SJSA1 (cell line): ENCODE results near the gene THSD7B. TPM values are rescaled to one million over a fixed set of nuclear protein-coding genes. Genes with fewer than 3 reads are reported as not detected.

Experiments used
- DNase-seq, 2 experiments: peaks; one replicate each; pipeline ENCODE4 v3.0.0-alpha.2; 2015 to 2020; ENCODE audit warnings: low spot score in 2 of 2, low read depth in 1 of 2
- H3K27ac ChIP-seq: fragments of 250-450 bp; sonication (Bioruptor Pico); 2 replicates; pipeline ENCODE4 v1.5.1; 2020; ENCODE audit warnings: mild to moderate bottlenecking, moderate library complexity
- H3K27me3 ChIP-seq: fragments of 250-450 bp; sonication (Bioruptor Pico); replicated peaks from 2 replicates; pipeline ENCODE4 v1.5.1; 2020; ENCODE audit warnings: mild to moderate bottlenecking, moderate library complexity
- H3K36me3 ChIP-seq: fragments of 250-450 bp; sonication (Bioruptor Pico); 2 replicates; pipeline ENCODE4 v1.5.1; 2020; ENCODE audit warnings: mild to moderate bottlenecking
- H3K4me1 ChIP-seq: fragments of 250-450 bp; sonication (Bioruptor Pico); replicated peaks from 2 replicates; pipeline ENCODE4 v1.6.1; 2021; ENCODE audit warnings: mild to moderate bottlenecking
- H3K4me3 ChIP-seq: fragments of 250-450 bp; sonication (Bioruptor Pico); 2 replicates; pipeline ENCODE4 v1.5.1; 2020; ENCODE audit warnings: mild to moderate bottlenecking
- H3K9me3 ChIP-seq: fragments of 250-450 bp; sonication (Bioruptor Pico); replicated peaks from 2 replicates; pipeline ENCODE4 v1.5.1; 2020; ENCODE audit warnings: mild to moderate bottlenecking
- total RNA-seq: library from RNA; depleted of rRNA; stranded (reverse); fragments of >200 nt; shearing (Covaris generic); gene quantifications from 2 replicates; pipeline ENCODE4 v1.2.3, GENCODE V29; 2014

The THSD7B gene
- total RNA-seq, 1 experiment from 2014 or later: 0.16 TPM

DNA sequence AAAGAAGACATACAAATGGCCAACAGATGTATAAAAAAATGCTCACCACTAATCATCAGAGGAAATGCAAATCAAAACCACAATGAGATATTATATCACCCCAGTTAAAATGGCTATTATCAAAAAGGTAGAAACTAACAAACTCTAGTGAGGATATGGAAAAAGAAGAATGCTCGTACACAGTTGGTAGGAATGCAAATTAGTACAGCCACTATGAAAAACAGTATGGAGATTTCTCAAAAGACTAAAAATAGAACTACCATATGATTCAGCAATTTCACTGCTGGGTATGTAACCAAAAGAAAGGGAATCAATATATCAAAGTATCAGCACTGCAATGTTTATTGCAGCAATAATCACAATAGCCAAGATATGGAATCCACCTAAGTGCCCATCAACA, 679.6 kb downstream of the THSD7B start:
- no peaks in the 10 kb centered on the region for H3K9me3 ChIP-seq
- no peak overlapping the region for H3K4me3 ChIP-seq
- H3K36me3 ChIP-seq: no peaks in the 10 kb centered on the region
- DNase-seq: no peak
- H3K27me3 ChIP-seq: no peaks in the 10 kb centered on the region
- no peak overlapping the region for H3K27ac ChIP-seq
- no peaks in the 10 kb centered on the region for H3K4me1 ChIP-seq

DNA sequence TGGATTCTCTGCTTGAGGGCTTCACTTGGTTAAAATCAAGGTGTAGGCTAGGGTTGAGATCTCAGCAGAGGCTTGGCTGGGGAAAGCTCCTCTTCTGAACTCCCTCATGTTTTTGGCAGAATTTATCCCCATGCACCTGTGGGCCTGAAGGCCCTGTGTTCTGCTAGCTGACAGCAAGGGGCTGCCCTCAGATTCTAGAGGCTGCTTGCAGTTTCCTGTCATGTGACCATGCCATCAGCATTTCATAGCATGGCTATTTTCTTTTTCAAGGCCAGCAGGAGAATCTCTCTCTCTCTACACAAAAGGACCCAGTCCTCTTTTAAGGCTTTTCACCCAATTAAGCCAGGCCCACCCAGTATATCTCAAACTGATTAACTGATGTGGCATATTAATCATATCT, 684.1 kb downstream of the THSD7B start:
- DNase-seq: no peak
- no peaks in the 10 kb centered on the region for H3K9me3 ChIP-seq
- no peaks in the 10 kb centered on the region for H3K27me3 ChIP-seq
- H3K4me1 ChIP-seq: no peaks in the 10 kb centered on the region
- H3K4me3 ChIP-seq: no peak overlapping the region
- no peak overlapping the region for H3K27ac ChIP-seq
- H3K36me3 ChIP-seq: no peaks in the 10 kb centered on the region

DNA sequence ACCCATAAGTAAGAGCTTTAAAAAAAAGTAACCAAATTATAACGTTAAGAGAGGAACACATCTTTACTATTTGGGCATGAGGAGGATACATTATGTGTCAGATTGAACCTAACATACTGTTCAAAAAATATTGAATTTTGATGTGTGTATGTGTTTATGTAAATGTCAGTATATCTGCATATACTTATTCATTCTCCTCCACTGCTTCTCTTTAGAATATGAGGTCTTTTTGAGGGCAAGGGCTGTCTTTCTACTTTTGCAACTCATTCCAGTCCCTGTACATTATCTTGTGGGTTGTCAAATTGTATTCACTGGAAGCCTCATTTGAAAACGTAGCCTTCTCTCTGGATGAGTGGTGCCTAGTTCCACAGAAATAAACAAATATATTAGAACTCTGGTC, 689.5 kb downstream of the THSD7B start:
- Histone ChIP-seq H3K4me1 (no peaks in the 10 kb centered on the region), H3K36me3 (no peaks in the 10 kb centered on the region), H3K9me3 (no peaks in the 10 kb centered on the region), H3K4me3 (no peak overlapping the region), H3K27ac (no peak overlapping the region), H3K27me3 (no peaks in the 10 kb centered on the region)
- DNase-seq: no peak

DNA sequence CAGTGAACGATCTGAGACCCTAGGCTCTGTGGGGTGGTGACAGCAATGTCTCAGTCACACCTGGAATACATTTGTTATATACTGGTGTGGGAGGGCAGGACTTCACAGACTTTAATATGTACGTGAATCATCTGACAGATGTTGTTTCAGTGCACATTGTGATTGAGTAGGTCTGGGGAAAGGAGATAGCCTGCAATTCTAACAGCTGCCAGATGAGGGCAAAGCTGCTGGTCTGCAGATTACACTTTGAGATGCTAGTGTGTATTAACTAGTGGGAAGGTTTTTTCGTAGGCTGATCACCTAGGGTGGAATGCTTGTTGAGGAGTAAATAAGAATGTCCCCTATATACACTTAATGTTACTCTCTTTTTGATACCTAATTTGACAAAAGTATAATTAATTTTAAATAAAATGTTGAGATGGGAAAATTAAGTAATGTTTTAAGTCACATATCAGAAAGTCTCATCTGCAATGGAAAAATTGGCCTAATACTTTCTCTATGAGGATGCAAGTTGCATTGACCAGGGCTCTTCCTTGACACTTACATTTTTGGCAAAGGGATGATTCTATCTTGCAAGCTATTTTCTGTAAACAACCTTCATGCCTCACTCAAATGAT, 702.0 kb downstream of the THSD7B start:
- Histone ChIP-seq H3K4me3 (no peak overlapping the region), H3K27me3 (no peaks in the 10 kb centered on the region), H3K9me3 (no peaks in the 10 kb centered on the region), H3K36me3 (no peaks in the 10 kb centered on the region), H3K27ac (no peak overlapping the region), H3K4me1 (no peaks in the 10 kb centered on the region)
- DNase-seq: peak in 1 of 2 experiments; percentile 12

DNA sequence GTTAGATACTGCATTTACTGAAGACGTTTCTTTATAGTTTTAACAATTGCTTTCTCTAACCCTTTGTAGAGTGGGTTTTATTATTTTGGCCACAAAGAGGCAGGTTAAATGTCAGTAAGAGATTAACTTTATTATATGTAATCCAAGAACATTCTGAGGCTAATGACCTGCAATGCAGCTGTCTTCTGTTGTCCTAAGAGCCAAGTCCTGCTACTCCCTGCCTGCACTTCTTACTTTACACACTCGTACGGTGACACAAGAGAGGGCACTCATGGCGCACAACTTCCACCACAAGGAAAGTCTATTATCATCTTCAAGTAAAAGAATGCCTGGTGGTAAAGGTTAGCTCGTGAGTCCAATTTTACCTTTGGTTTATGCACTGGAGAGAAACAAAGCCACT, 727.9 kb downstream of the THSD7B start:
- Histone ChIP-seq H3K9me3 (no peaks in the 10 kb centered on the region), H3K27me3 (no peaks in the 10 kb centered on the region), H3K27ac (no peak overlapping the region), H3K4me3 (no peak overlapping the region), H3K36me3 (no peaks in the 10 kb centered on the region), H3K4me1 (no peaks in the 10 kb centered on the region)
- no peak for DNase-seq

DNA sequence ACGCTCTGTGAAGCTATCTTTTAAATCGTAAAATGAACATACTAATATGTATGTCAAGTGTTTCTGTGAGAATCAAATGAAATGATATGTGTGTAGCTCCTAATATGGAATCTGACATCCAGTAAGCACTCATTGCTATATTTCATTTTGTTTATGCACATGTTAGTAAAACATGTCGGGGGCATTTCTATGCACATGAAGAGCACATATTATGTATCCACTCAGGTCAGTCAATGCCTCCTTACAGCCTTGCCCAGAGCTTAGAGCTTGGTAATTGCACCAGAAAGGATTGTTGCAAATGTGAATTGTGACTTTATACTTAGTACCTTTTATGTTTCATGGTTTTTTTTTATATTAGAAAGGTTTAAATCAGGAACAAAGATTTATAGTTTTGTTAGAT, 735.3 kb downstream of the THSD7B start:
- Histone ChIP-seq H3K9me3 (no peaks in the 10 kb centered on the region), H3K27me3 (no peaks in the 10 kb centered on the region), H3K36me3 (no peaks in the 10 kb centered on the region), H3K4me3 (no peak overlapping the region), H3K27ac (no peak overlapping the region), H3K4me1 (no peaks in the 10 kb centered on the region)
- DNase-seq: no peak

DNA sequence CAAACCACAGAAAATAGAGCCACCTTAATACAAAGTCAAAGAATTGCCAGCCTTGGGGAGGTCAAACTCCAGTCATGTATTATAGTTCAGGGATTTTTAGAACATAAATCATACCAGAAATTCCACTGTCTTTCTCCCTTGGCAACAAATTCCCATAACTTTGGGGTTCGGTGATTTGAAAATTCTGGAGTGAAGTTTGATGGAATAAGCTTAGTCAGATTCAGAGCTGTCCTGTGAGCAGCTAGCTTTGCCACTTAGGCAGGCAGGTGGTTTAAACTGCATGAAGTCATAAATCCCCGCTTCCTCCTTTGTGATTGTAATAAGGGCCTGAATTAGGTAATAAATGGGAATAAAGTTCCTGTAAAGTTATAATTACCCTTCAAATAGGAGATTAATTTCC, 741.9 kb downstream of the THSD7B start:
- no peak for DNase-seq
- Histone ChIP-seq H3K4me3 (no peak overlapping the region), H3K4me1 (no peaks in the 10 kb centered on the region), H3K27me3 (no peaks in the 10 kb centered on the region), H3K27ac (no peak overlapping the region), H3K36me3 (no peaks in the 10 kb centered on the region), H3K9me3 (no peaks in the 10 kb centered on the region)

DNA sequence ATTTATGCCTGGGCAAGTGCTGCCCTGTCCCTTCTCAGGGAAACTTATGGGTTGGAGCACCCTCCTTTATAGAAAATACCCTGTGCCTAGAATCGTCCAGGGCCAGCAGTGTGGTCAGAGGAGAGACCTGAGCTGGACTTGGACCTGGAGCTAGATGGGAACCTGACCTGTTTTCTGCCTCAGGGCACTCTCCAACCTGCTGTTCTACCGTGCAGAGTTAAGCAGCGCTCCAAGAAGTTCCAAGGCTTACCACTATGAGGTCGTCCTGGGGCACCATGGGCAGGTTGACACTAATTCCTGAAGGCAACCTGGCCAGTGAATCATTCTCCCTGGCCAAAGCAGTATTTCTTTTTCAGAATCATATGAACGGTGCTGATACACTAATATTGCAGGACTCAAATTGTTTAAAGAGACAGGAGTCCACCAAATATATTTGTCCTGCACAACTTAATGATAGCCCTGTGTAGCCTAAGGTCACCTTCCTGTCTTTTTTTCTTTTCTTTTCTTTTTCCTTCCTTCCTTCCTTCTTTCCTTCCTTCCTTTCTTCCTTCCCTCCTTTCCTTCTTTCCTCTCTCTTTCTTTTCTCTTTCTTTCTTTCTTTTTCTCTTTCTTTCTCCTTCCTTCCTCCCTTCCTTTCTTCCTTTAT, 743.5 kb downstream of the THSD7B start:
- H3K4me3 ChIP-seq: no peak overlapping the region
- H3K36me3 ChIP-seq: no peaks in the 10 kb centered on the region
- no peaks in the 10 kb centered on the region for H3K4me1 ChIP-seq
- no peak overlapping the region for H3K27ac ChIP-seq
- no peaks in the 10 kb centered on the region for H3K27me3 ChIP-seq
- DNase-seq: no peak
- H3K9me3 ChIP-seq: no peaks in the 10 kb centered on the region

DNA sequence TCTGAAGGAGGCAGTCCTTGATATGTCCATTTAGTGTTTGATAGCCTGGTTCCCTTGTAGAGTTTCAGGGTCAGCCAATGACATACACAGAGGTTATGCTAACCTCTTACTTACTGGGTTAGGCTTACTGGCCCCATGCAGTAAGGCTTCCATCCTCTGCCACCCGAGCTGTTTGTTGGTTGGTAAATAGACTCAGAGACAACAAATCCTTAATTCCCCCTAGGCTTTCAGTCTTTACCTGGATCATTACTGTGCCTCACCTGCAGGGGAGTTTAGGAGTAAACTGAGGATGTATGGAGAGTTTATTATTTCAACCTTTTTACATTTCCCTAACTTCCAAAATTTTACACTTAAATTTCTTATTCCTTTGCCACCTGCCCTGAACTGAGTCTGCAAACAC, 746.2 kb downstream of the THSD7B start:
- H3K4me3 ChIP-seq: no peak overlapping the region
- DNase-seq: no peak
- no peaks in the 10 kb centered on the region for H3K27me3 ChIP-seq
- H3K27ac ChIP-seq: no peak overlapping the region
- no peaks in the 10 kb centered on the region for H3K36me3 ChIP-seq
- no peaks in the 10 kb centered on the region for H3K4me1 ChIP-seq
- H3K9me3 ChIP-seq: no peaks in the 10 kb centered on the region

DNA sequence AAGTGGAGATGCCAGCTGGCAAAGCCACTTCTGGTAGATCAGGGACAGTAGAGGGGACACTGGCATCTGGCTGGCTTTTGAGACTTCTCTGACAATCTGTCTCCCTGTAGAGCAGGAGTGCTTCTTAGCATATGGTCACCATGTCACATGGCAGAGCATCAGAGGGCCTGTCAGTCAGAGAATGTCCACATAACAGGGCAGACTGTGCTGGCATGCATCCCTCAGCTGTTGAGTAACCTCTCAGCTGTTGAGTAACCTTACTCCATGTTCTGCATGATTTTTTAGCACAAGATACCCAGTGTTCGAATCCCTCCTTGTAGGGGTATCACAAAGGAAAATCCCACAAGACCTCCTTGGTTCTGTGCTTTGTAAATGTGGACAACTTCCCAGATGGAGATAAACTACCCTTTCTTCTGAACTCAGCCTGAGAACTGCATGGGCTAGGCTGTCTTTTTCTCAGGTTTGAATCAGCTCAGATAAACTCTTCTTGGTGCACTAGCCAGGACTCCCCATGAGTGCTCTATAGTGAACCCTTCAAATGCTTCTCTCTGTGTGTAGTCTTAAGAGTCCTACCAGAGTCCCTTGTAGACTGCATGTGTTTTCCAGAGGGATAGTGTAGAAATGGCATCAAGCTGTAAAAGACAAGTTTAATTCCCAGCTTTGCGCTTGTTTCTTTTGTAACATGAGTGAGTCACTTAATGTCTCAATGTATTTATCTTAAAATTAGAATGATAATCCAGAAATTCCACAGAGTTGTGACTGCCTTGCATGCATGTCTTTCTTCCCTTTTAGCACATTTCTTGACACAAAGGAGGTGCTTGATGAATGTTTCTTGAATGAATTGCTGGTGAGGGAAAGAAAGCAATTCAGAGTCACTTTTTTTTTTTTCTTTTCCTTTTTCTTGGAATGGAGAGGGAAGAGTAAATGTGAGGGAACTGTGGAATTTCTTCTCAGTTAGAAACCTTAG, 756.6 kb downstream of the THSD7B start:
- Histone ChIP-seq H3K36me3 (no peaks in the 10 kb centered on the region), H3K27ac (no peak overlapping the region), H3K27me3 (no peaks in the 10 kb centered on the region), H3K4me1 (no peaks in the 10 kb centered on the region), H3K4me3 (no peak overlapping the region), H3K9me3 (no peaks in the 10 kb centered on the region)
- DNase-seq: no peak

DNA sequence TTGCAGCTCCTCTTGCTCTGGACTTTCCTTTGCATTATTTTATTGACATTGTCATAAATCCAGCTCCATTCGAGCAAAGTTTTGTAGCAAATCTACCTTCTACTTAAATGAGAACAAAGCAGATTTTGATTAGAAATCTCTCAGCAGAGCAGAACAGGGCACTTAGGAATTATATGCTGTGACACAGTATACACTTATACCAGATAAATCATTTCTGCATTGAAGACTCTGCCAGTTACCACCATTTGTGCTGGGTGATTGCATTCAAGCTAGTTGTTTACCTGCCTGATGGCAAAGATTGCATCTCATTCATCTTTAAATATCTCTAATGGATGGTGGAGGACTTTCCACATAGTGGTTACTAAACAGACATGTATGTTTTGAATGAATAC, 757.3 kb downstream of the THSD7B start:
- Histone ChIP-seq H3K9me3 (no peaks in the 10 kb centered on the region), H3K27me3 (no peaks in the 10 kb centered on the region), H3K4me3 (no peak overlapping the region), H3K4me1 (no peaks in the 10 kb centered on the region), H3K27ac (no peak overlapping the region), H3K36me3 (no peaks in the 10 kb centered on the region)
- no peak for DNase-seq

DNA sequence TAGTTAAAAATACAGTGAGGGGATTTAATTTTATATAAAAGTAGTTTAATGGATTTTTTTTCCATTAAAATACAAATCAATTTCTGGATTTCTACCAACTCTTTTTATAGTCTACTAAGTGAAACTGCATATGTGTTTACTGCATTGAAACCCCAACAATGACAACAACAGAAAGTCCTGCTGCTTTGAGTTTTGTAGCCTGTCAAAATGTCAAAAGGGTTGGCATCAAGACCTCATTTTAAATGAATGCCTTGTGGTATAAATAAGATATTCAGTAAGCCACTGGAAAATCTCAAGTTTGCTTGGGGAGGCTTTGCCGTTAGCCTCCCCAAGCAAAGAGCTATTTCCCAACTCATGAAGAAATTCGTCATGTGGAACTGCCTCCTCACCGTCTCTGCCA, 758.6 kb downstream of the THSD7B start:
- Histone ChIP-seq H3K9me3 (no peaks in the 10 kb centered on the region), H3K4me1 (no peaks in the 10 kb centered on the region), H3K36me3 (no peaks in the 10 kb centered on the region), H3K27ac (no peak overlapping the region), H3K4me3 (no peak overlapping the region), H3K27me3 (no peaks in the 10 kb centered on the region)
- DNase-seq: no peak

DNA sequence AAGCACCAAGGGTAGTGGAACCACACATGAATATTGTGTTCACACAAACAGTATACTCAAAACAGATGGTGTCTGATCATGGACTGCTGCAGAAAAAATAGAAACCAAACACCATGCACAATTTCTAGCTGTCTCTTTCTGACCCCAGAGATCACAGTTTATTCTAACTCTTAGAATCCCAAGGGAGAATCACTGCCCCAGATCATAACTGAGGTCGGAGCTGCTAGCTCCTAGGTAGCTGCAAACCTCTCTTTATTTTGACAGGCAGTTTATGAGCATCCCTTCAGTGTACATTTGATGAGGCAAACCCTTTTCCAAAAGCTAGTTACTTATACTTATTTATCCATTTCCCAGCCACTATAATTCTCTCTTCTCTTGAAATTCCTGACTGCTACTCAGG, 759.8 kb downstream of the THSD7B start:
- Histone ChIP-seq H3K9me3 (no peaks in the 10 kb centered on the region), H3K4me1 (no peaks in the 10 kb centered on the region)

DNA sequence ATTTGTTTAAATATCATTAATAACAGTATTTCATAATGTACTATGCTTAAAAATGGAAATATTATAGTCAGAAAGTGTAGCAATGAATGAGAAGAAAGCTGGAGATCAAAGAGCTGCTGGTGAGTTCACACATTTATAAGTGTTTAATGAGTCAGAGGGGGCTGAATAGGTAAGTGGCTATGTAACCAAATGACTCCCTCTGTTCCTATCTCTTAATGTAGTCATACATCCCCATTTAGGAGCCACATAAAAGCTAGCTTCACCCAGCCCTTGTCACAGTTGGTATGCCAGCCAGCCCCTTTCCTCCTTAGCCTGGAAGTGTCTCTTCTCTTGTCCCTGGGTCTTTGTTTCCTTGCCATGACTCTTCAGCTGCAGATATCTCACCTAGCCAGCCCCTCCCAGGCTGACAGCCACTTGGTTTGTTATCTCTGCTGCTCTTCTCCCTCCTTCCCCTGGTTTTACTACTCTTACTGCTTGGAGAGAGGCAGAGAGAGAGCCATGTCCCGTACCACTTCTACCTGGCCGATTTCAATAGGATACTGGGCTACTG, 760.4 kb downstream of the THSD7B start:
- Histone ChIP-seq H3K36me3 (no peaks in the 10 kb centered on the region), H3K27ac (no peak overlapping the region), H3K4me3 (no peak overlapping the region), H3K27me3 (no peaks in the 10 kb centered on the region), H3K9me3 (no peaks in the 10 kb centered on the region), H3K4me1 (no peaks in the 10 kb centered on the region)
- DNase-seq: no peak

More for the DNA sequence above, 759.8 kb downstream of the THSD7B start:
- Histone ChIP-seq H3K27me3 (no peaks in the 10 kb centered on the region), H3K27ac (no peak overlapping the region), H3K4me3 (no peak overlapping the region), H3K36me3 (no peaks in the 10 kb centered on the region)
- no peak for DNase-seq
